ENCODE data around the gene SECISBP2L. TPM values are rescaled to one million over a fixed set of nuclear protein-coding genes. Genes with fewer than 3 reads are reported as not detected.

SECISBP2L gene
- total and polyA plus RNA-seq, 9 of the 15 experiments (the other 6 are each of a cell fraction or from before 2014, with no cell fraction given), result 0.55 to 14.1 (median 10.4) TPM

DNA sequence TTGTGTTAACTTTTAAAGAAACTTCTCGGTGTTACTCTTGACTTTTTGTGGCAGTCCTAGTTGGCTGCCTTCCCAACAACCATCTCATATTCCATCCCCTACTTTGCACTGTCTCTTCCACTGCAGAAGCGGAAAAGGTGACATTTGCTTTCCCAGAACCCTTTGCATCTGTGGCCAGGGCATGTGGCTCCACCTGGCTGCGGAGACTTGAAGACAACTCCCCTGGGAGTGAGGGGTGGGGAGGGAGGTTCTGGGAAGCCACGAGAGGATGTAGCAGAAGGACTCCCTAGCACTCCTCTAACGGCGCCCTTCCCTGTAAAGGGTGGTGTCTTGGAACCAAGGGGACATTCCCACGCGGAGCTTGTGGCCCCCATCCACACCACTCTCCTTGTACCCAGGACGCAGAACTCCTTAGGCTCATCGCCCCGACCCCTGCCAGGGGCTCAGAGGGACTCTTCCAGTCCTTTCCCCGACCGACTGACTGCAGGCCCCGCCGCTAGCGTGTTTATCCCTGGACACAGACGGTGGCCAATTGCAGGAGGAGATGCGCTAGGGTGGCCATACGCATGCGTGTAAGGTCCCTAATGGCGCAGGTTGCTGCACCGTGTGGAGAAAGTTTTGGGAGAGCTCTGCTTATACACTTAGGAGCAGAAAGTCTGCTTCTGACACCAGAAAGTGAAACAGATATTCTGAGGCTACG is 33.2 kb upstream of the SECISBP2L start (continued):
- no peak for TF ChIP-seq KHSRP (IDR thresholded peaks at IDR 0.05)
- TF ChIP-seq, protein P1, sequence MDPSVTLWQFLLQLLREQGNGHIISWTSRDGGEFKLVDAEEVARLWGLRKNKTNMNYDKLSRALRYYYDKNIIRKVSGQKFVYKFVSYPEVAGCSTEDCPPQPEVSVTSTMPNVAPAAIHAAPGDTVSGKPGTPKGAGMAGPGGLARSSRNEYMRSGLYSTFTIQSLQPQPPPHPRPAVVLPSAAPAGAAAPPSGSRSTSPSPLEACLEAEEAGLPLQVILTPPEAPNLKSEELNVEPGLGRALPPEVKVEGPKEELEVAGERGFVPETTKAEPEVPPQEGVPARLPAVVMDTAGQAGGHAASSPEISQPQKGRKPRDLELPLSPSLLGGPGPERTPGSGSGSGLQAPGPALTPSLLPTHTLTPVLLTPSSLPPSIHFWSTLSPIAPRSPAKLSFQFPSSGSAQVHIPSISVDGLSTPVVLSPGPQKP (CRISPR knock-in tag; IDR thresholded peaks at IDR 0.05), result no peak
- TF ChIP-seq, protein P2, sequence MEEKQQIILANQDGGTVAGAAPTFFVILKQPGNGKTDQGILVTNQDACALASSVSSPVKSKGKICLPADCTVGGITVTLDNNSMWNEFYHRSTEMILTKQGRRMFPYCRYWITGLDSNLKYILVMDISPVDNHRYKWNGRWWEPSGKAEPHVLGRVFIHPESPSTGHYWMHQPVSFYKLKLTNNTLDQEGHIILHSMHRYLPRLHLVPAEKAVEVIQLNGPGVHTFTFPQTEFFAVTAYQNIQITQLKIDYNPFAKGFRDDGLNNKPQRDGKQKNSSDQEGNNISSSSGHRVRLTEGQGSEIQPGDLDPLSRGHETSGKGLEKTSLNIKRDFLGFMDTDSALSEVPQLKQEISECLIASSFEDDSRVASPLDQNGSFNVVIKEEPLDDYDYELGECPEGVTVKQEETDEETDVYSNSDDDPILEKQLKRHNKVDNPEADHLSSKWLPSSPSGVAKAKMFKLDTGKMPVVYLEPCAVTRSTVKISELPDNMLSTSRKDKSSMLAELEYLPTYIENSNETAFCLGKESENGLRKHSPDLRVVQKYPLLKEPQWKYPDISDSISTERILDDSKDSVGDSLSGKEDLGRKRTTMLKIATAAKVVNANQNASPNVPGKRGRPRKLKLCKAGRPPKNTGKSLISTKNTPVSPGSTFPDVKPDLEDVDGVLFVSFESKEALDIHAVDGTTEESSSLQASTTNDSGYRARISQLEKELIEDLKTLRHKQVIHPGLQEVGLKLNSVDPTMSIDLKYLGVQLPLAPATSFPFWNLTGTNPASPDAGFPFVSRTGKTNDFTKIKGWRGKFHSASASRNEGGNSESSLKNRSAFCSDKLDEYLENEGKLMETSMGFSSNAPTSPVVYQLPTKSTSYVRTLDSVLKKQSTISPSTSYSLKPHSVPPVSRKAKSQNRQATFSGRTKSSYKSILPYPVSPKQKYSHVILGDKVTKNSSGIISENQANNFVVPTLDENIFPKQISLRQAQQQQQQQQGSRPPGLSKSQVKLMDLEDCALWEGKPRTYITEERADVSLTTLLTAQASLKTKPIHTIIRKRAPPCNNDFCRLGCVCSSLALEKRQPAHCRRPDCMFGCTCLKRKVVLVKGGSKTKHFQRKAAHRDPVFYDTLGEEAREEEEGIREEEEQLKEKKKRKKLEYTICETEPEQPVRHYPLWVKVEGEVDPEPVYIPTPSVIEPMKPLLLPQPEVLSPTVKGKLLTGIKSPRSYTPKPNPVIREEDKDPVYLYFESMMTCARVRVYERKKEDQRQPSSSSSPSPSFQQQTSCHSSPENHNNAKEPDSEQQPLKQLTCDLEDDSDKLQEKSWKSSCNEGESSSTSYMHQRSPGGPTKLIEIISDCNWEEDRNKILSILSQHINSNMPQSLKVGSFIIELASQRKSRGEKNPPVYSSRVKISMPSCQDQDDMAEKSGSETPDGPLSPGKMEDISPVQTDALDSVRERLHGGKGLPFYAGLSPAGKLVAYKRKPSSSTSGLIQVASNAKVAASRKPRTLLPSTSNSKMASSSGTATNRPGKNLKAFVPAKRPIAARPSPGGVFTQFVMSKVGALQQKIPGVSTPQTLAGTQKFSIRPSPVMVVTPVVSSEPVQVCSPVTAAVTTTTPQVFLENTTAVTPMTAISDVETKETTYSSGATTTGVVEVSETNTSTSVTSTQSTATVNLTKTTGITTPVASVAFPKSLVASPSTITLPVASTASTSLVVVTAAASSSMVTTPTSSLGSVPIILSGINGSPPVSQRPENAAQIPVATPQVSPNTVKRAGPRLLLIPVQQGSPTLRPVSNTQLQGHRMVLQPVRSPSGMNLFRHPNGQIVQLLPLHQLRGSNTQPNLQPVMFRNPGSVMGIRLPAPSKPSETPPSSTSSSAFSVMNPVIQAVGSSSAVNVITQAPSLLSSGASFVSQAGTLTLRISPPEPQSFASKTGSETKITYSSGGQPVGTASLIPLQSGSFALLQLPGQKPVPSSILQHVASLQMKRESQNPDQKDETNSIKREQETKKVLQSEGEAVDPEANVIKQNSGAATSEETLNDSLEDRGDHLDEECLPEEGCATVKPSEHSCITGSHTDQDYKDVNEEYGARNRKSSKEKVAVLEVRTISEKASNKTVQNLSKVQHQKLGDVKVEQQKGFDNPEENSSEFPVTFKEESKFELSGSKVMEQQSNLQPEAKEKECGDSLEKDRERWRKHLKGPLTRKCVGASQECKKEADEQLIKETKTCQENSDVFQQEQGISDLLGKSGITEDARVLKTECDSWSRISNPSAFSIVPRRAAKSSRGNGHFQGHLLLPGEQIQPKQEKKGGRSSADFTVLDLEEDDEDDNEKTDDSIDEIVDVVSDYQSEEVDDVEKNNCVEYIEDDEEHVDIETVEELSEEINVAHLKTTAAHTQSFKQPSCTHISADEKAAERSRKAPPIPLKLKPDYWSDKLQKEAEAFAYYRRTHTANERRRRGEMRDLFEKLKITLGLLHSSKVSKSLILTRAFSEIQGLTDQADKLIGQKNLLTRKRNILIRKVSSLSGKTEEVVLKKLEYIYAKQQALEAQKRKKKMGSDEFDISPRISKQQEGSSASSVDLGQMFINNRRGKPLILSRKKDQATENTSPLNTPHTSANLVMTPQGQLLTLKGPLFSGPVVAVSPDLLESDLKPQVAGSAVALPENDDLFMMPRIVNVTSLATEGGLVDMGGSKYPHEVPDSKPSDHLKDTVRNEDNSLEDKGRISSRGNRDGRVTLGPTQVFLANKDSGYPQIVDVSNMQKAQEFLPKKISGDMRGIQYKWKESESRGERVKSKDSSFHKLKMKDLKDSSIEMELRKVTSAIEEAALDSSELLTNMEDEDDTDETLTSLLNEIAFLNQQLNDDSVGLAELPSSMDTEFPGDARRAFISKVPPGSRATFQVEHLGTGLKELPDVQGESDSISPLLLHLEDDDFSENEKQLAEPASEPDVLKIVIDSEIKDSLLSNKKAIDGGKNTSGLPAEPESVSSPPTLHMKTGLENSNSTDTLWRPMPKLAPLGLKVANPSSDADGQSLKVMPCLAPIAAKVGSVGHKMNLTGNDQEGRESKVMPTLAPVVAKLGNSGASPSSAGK (IDR thresholded peaks at IDR 0.05), result peak; percentile 79
- TF ChIP-seq, protein P3, sequence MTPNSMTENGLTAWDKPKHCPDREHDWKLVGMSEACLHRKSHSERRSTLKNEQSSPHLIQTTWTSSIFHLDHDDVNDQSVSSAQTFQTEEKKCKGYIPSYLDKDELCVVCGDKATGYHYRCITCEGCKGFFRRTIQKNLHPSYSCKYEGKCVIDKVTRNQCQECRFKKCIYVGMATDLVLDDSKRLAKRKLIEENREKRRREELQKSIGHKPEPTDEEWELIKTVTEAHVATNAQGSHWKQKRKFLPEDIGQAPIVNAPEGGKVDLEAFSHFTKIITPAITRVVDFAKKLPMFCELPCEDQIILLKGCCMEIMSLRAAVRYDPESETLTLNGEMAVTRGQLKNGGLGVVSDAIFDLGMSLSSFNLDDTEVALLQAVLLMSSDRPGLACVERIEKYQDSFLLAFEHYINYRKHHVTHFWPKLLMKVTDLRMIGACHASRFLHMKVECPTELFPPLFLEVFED (CRISPR knock-in tag; conservative IDR thresholded peaks at IDR 0.05), result no peak
